GM23248 (cell line): ENCODE results near the gene SLC12A3.

Source experiments
- EZH2 ChIP-seq: fragments of 200-600 bp; sonication (generic); IDR thresholded peaks from 2 replicates; pipeline ENCODE4 v1.6.1; 2018; ENCODE audit warnings: antibody characterized with exemption, mild to moderate bottlenecking; ENCODE audit not compliant: insufficient read depth, poor library complexity, severe bottlenecking
- EZH2phosphoT487 ChIP-seq: fragments of 200-600 bp; sonication (generic); IDR thresholded peaks from 2 replicates; pipeline ENCODE4 v1.6.1; 2018; ENCODE audit warnings: antibody characterized with exemption, moderate library complexity, mild to moderate bottlenecking, low read depth; ENCODE audit not compliant: insufficient read depth

DNA sequence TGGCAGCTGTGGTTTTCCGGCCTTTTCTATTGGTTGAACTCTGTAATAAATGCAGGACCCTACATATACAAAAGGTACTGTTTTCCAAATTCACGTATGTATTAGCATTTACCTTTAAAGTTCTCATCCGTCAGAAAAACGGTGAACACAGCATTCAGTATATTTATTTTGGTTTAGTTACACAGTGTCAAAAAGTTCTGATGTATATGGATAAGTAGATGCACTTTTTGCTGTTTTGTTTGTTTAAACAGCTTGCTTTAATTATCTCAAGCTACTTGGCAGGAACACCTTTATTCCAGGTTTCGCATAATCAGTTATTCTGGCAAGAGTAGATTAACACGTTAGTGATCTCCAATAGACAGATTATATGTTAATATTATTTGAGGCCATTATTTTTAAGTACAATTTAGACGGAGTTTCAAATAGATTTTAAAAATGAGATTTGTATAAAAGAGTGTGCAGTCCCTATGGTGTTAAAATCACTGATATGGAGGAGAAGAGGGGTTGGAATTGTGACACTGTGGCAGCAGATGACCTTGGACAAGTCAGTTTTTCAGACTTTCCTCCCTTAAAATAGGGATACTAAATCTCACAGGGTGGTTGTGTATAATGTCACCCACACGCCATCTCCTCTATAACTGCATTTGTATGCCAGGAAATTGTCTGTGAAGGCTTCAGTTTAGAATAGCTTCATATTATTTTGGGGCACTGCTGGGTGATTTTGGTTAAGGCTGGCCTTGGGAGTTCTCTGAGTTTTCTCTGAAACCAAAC lies 69.0 kb downstream of the SLC12A3 start:
- TF ChIP-seq EZH2: no peak
- no peak for TF ChIP-seq EZH2phosphoT487
